BLaER1 treated with 17β-estradiol and CSF1 and Interleukin-3, amounts not matched to agents 10 nM and 100 nM (cell line): Measurements from ENCODE around the gene ACVR1.

Experiments
- H3K27ac ChIP-seq, 11 experiments: shearing (Covaris generic); formaldehyde crosslinking; 2 replicates each; pipeline ENCODE4 v1.8.1; 2022
- H3K27me3 ChIP-seq, 11 experiments: shearing (Covaris generic); formaldehyde crosslinking; 2 replicates each; pipeline ENCODE4 v1.8.1; 2022
- H3K36me3 ChIP-seq, 11 experiments: shearing (Covaris generic); formaldehyde crosslinking; 2 replicates each; pipeline ENCODE4 v1.8.1; 2022
- H3K4me1 ChIP-seq, 10 experiments: shearing (Covaris generic); formaldehyde crosslinking; 2 replicates each; pipeline ENCODE4 v1.8.1; 2022
- H3K4me2 ChIP-seq, 11 experiments: shearing (Covaris generic); formaldehyde crosslinking; 2 replicates each; pipeline ENCODE4 v1.8.1; 2022
- H3K4me3 ChIP-seq, 10 experiments: shearing (Covaris generic); formaldehyde crosslinking; 2 replicates each; pipeline ENCODE4 v1.8.1; 2022
- H3K9ac ChIP-seq, 11 experiments: shearing (Covaris generic); formaldehyde crosslinking; 2 replicates each; pipeline ENCODE4 v1.8.1; 2022
- H3K9me3 ChIP-seq, 11 experiments: shearing (Covaris generic); formaldehyde crosslinking; replicated peaks in 1 of 11; 2 replicates each; pipeline ENCODE4 v1.8.1; 2022
- H4K20me1 ChIP-seq, 11 experiments: shearing (Covaris generic); formaldehyde crosslinking; 2 replicates each; pipeline ENCODE4 v1.8.1; 2022
- Cebpa-rat ChIP-seq, 11 experiments: shearing (Covaris generic); IDR thresholded peaks; 2 replicates each; pipeline ENCODE4 v1.8.1; 2022

ACVR1 gene

DNA sequence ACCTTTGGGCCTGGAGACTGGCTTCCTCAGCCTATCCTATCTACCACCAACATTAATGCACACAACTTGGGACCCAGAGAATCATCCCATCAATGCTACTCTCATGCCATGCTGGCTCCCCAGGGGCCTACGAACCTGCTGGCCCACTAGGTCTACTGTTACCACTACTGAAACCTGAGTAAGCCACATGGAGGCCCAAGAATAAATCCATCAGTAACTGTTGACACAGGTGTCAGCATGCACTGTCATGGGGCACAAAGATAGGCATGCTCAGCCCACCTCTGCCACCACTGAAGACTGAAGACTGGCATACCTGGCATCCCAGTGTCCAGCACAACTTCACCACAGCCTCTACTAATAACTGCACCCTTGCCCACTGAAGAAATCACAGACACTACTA, 176.3 kb downstream of the ACVR1 start:
- Histone ChIP-seq H3K27me3 (no peaks in the 10 kb centered on the region), H4K20me1 (no peaks in the 10 kb centered on the region)
- TF ChIP-seq Cebpa-rat (IDR thresholded peaks at IDR 0.05): no peak

DNA sequence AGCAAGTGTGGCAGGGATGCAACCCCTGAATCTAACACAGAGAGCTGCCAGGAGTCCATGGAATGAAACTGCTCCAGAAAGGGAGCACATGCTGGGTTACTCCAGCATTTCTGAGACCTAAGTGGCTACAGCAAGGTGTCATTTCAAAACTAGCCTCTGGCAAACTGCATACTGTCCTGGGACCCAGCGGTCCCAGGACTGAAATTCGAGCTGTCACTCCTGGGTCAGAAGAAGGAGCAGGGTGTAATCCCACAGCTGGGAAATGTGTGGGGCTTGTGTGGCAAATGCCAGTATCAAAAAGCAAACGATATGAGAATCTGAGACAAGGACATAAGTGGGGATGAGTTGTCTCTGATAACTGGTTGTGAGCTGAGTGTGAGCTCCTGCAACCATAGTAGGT, 177.1 kb downstream of the ACVR1 start:
- Histone ChIP-seq H4K20me1 (no peaks in the 10 kb centered on the region), H3K9ac (no peak overlapping the region), H3K27ac (no peak overlapping the region), H3K4me2 (no peak overlapping the region), H3K4me1 (no peaks in the 10 kb centered on the region), H3K27me3 (no peaks in the 10 kb centered on the region), H3K36me3 (no peaks in the 10 kb centered on the region; a peak in 1 of 22 replicates), H3K4me3 (no peak overlapping the region), H3K9me3 (peaks cover 4 to 26% (median 10%) of the 10 kb centered on the region in 11 experiments; a peak in 18 of 22 replicates)
- no peak for TF ChIP-seq Cebpa-rat (IDR thresholded peaks at IDR 0.05)

More for the DNA sequence above, 176.3 kb downstream of the ACVR1 start:
- Histone ChIP-seq H3K27ac (no peak overlapping the region), H3K9me3 (peaks cover 4 to 34% (median 17%) of the 10 kb centered on the region in 11 experiments; a peak in 18 of 22 replicates), H3K36me3 (no peaks in the 10 kb centered on the region; a peak in 1 of 22 replicates), H3K4me1 (no peaks in the 10 kb centered on the region), H3K4me2 (no peak overlapping the region), H3K4me3 (no peak overlapping the region), H3K9ac (no peak overlapping the region)

DNA sequence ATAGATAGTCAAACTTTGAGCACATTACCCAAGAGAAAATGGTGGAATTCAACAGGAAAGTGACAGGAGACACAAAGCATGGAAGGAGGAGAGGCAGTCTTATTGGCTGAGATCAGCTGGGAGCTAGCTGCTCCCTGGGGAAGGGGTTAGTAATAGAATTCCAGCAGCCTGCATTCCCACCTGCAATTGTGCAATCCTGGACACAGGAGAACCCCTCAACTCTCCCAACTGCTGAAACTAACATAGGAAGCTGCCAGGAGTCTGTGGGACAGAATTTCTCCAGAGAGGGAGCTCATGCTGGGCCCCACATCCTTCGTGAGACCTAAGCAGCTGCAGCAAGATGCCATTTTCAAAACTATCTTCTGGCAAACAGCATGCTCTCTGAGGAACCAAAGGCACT, 177.7 kb downstream of the ACVR1 start:
- Histone ChIP-seq H3K4me1 (no peaks in the 10 kb centered on the region), H3K27me3 (no peaks in the 10 kb centered on the region), H4K20me1 (no peaks in the 10 kb centered on the region), H3K4me3 (no peak overlapping the region), H3K36me3 (no peaks in the 10 kb centered on the region; a peak in 1 of 22 replicates), H3K27ac (no peak overlapping the region), H3K4me2 (no peak overlapping the region), H3K9ac (no peak overlapping the region), H3K9me3 (peaks cover 3 to 24% (median 10%) of the 10 kb centered on the region in 11 experiments; a peak in 16 of 22 replicates)
- no peak for TF ChIP-seq Cebpa-rat (IDR thresholded peaks at IDR 0.05)

DNA sequence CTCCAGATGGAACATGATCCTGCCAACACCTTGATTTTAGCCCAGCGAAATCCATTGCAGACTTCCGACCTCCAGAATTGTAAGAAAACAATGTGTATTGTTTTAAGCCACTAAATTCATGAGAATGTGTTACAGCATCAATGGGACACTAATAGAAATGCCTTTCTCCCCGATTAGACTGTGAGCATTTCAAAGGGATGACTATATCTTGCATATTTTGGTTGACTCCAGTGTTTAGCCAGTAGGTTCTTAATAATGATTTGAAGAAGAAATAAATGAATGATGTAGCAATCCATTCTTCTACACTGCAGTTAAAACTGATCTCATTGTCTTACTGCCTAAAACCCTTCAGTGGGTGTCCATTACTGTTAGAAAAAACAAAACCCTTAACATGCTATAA, 180.1 kb downstream of the ACVR1 start:
- peaks cover 3 to 20% (median 10%) of the 10 kb centered on the region in 11 experiments; a peak in 16 of 22 replicates for H3K9me3 ChIP-seq

DNA sequence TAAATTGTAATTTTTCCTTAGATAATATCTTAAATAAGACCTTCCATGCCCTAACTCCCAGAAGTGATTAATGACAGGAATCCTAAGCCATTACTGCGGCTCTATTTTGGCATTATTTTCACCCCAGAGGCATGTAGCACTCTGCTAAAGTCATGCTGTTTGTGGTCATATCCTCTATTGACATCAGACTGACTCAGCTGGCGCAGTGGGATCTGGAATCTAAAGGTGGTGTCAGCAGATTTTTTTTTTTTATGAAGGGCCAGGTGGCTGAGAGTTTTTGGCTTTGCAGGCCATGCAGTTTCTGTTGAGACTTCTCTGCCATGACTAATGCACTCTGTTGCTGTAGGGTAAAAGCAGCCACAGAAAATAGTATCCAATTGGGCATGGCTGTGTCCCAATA, 183.4 kb downstream of the ACVR1 start:
- H3K27ac ChIP-seq: no peak overlapping the region

More for the DNA sequence above, 180.1 kb downstream of the ACVR1 start:
- H3K36me3 ChIP-seq: no peaks in the 10 kb centered on the region; a peak in 1 of 22 replicates
- no peak overlapping the region for H3K4me2 ChIP-seq
- no peaks in the 10 kb centered on the region for H4K20me1 ChIP-seq
- H3K9ac ChIP-seq: no peak overlapping the region
- no peaks in the 10 kb centered on the region for H3K27me3 ChIP-seq
- no peaks in the 10 kb centered on the region for H3K4me1 ChIP-seq
- H3K4me3 ChIP-seq: no peak overlapping the region
- TF ChIP-seq Cebpa-rat (IDR thresholded peaks at IDR 0.05): no peak
- no peak overlapping the region for H3K27ac ChIP-seq

DNA sequence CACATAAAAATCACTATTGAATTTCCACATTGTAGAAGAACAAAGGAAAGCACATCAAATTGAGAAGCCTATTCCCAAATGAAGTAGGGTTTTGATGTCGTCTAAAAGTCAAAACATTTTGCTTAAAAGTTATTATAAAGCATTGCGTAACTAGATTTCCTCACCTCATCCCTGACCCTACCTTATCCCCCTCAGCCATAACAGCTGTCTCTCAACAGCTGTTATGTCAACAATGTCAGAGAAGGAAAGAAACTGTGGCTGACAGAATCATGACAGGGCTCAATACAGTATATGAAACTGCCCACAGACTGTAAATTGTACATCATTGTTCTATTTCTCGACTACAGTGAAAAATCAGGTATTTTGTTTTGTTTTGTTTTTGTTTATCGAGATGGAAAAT, 184.4 kb downstream of the ACVR1 start:
- H3K9ac ChIP-seq: no peak overlapping the region
- H3K36me3 ChIP-seq: no peaks in the 10 kb centered on the region
- no peak overlapping the region for H3K27ac ChIP-seq
- no peaks in the 10 kb centered on the region for H3K27me3 ChIP-seq
- no peaks in the 10 kb centered on the region for H3K4me1 ChIP-seq
- peaks cover 0 to 6% (median 0%) of the 10 kb centered on the region in 11 experiments; a peak in 2 of 22 replicates for H3K9me3 ChIP-seq
- peak in 2 of 11 experiments; percentile 23 to 33; a peak in 1 of 22 replicates for TF ChIP-seq Cebpa-rat (IDR thresholded peaks at IDR 0.05)
- no peak overlapping the region for H3K4me2 ChIP-seq
- no peaks in the 10 kb centered on the region for H4K20me1 ChIP-seq
- no peak overlapping the region for H3K4me3 ChIP-seq

More for the DNA sequence above, 183.4 kb downstream of the ACVR1 start:
- no peak for TF ChIP-seq Cebpa-rat (IDR thresholded peaks at IDR 0.05)
- Histone ChIP-seq H3K4me1 (no peaks in the 10 kb centered on the region), H3K36me3 (no peaks in the 10 kb centered on the region), H3K4me3 (no peak overlapping the region), H3K9me3 (peaks cover 0 to 6% (median 0%) of the 10 kb centered on the region in 11 experiments; a peak in 2 of 22 replicates), H3K9ac (no peak overlapping the region), H4K20me1 (no peaks in the 10 kb centered on the region), H3K27me3 (no peaks in the 10 kb centered on the region), H3K4me2 (no peak overlapping the region)

DNA sequence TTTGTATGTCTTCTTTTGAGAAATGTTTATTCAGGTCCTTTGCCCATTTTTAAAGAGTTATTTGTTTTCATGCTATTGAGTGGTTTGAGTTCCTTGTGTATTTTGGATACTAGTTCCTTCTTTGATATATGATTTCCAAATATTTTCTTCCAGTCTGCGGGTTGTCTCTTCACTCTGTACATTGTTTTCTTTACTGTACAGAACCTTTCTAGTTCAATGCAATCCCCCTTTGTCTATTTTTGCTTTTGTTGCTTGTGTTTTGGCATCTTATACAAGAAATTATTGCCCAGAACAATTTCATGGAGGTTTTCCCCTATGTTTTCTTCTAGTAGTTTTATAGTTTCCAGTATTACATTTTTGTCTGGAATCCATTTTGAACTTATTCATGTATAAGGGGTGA, 185.0 kb downstream of the ACVR1 start:
- no peaks in the 10 kb centered on the region for H4K20me1 ChIP-seq
- H3K9me3 ChIP-seq: peaks cover 0 to 6% (median 0%) of the 10 kb centered on the region in 11 experiments; a peak in 2 of 22 replicates
- no peak overlapping the region for H3K9ac ChIP-seq
- H3K4me1 ChIP-seq: no peaks in the 10 kb centered on the region
- H3K27me3 ChIP-seq: no peaks in the 10 kb centered on the region
- H3K4me3 ChIP-seq: no peak overlapping the region
- no peak for TF ChIP-seq Cebpa-rat (IDR thresholded peaks at IDR 0.05)
- H3K4me2 ChIP-seq: no peak overlapping the region
- no peak overlapping the region for H3K27ac ChIP-seq
- H3K36me3 ChIP-seq: no peaks in the 10 kb centered on the region
